ENCODE measurements around the gene YOD1.

The YOD1 gene

GRCh38 chr1:207039380-207040180 is 11.4 kb downstream of the YOD1 start:
- H3K27ac ChIP-seq (ENCODE audit: low read depth, low read length): no peak overlapping the region

GRCh38 chr1:207036865-207037264 is 14.1 kb downstream of the YOD1 start:
- no peaks in the 10 kb centered on the region for H3K79me2 ChIP-seq (ENCODE audit: insufficient read depth, low read length)
- no peaks in the 10 kb centered on the region for H3K27me3 ChIP-seq (ENCODE audit: low read length)
- no peaks in the 10 kb centered on the region for H3K9me2 ChIP-seq (replicated peaks; ENCODE audit: insufficient read depth, low read length)
- no peak for TF ChIP-seq CTCF (IDR thresholded peaks at IDR 0.05; ENCODE audit: insufficient read depth, low read length, poor library complexity, severe bottlenecking)
- no peak for TF ChIP-seq EZH2phosphoT487 (conservative IDR thresholded peaks at IDR 0.05; ENCODE audit: low read length)
- H3K27ac ChIP-seq (ENCODE audit: low read depth, low read length): no peak overlapping the region
- no peaks in the 10 kb centered on the region for H3F3A ChIP-seq (ENCODE audit: insufficient read depth)
- H3K9ac ChIP-seq (ENCODE audit: low read length): no peak overlapping the region
- H3K36me3 ChIP-seq (ENCODE audit: low read length): no peaks in the 10 kb centered on the region
- H3K4me3 ChIP-seq (ENCODE audit: insufficient read depth, low read length, poor library complexity, severe bottlenecking): no peak overlapping the region
- H4K20me1 ChIP-seq (ENCODE audit: low read depth, low read length): no peaks in the 10 kb centered on the region
- H3K4me2 ChIP-seq (ENCODE audit: low read depth, low read length, poor library complexity, severe bottlenecking): no peak overlapping the region
- H3K9me3 ChIP-seq (ENCODE audit: insufficient read depth, low read length): no peaks in the 10 kb centered on the region
- no peak overlapping the region for H2AFZ ChIP-seq (ENCODE audit: low read depth, low read length, severe bottlenecking)

More at GRCh38 chr1:207039380-207040180, 11.4 kb downstream of the YOD1 start:
- Histone ChIP-seq H3K79me2 (ENCODE audit: insufficient read depth, low read length) (no peaks in the 10 kb centered on the region), H2AFZ (ENCODE audit: low read depth, low read length, severe bottlenecking) (no peak overlapping the region), H3K9me2 (replicated peaks; ENCODE audit: insufficient read depth, low read length) (no peaks in the 10 kb centered on the region), H3K36me3 (ENCODE audit: low read length) (no peaks in the 10 kb centered on the region), H3K27me3 (ENCODE audit: low read length) (no peaks in the 10 kb centered on the region; the same call in 1 of the 2 replicates), H4K20me1 (ENCODE audit: low read depth, low read length) (no peaks in the 10 kb centered on the region), H3F3A (ENCODE audit: insufficient read depth) (no peaks in the 10 kb centered on the region), H3K9me3 (ENCODE audit: insufficient read depth, low read length) (no peaks in the 10 kb centered on the region), H3K9ac (ENCODE audit: low read length) (no peak overlapping the region), H3K4me3 (ENCODE audit: insufficient read depth, low read length, poor library complexity, severe bottlenecking) (no peak overlapping the region), H3K4me2 (ENCODE audit: low read depth, low read length, poor library complexity, severe bottlenecking) (no peak overlapping the region)
- TF ChIP-seq EZH2phosphoT487 (conservative IDR thresholded peaks at IDR 0.05; ENCODE audit: low read length) (no peak), CTCF (IDR thresholded peaks at IDR 0.05; ENCODE audit: insufficient read depth, low read length, poor library complexity, severe bottlenecking) (no peak)

- Histone ChIP-seq H3K27me3 (ENCODE audit: low read length) (no peaks in the 10 kb centered on the region), H3K79me2 (ENCODE audit: insufficient read depth, low read length) (no peaks in the 10 kb centered on the region), H3K4me3 (ENCODE audit: insufficient read depth, low read length, poor library complexity, severe bottlenecking) (no peak overlapping the region), H3K27ac (ENCODE audit: low read depth, low read length) (no peak overlapping the region), H3K36me3 (ENCODE audit: low read length) (no peaks in the 10 kb centered on the region), H3K9ac (ENCODE audit: low read length) (no peak overlapping the region), H3K4me2 (ENCODE audit: low read depth, low read length, poor library complexity, severe bottlenecking) (no peak overlapping the region), H3F3A (ENCODE audit: insufficient read depth) (no peaks in the 10 kb centered on the region), H4K20me1 (ENCODE audit: low read depth, low read length) (no peaks in the 10 kb centered on the region), H3K9me3 (ENCODE audit: insufficient read depth, low read length) (no peaks in the 10 kb centered on the region), H3K9me2 (replicated peaks; ENCODE audit: insufficient read depth, low read length) (no peaks in the 10 kb centered on the region), H2AFZ (ENCODE audit: low read depth, low read length, severe bottlenecking) (no peak overlapping the region)
- no peak for TF ChIP-seq EZH2phosphoT487 (conservative IDR thresholded peaks at IDR 0.05; ENCODE audit: low read length)
- TF ChIP-seq CTCF (IDR thresholded peaks at IDR 0.05; ENCODE audit: insufficient read depth, low read length, poor library complexity, severe bottlenecking): no peak
These were observed 15.0 kb downstream of the YOD1 start for GRCh38 chr1:207035877-207036551.

All from SU-DHL-6 (cell line).